GM10266 (cell line): ENCODE measurements around the gene XPO6.

Experiments
- DNase-seq: peaks from one replicate; pipeline ENCODE4 v3.0.0; 2012; ENCODE audit errors: extremely low spot score
- CTCF ChIP-seq: IDR thresholded peaks from 2 replicates; pipeline ENCODE4 v1.5.1; 2012; ENCODE audit warnings: mild to moderate bottlenecking, low read depth; ENCODE audit not compliant: control insufficient read depth, insufficient read depth; ENCODE audit errors: missing control alignments

Gene XPO6

DNA sequence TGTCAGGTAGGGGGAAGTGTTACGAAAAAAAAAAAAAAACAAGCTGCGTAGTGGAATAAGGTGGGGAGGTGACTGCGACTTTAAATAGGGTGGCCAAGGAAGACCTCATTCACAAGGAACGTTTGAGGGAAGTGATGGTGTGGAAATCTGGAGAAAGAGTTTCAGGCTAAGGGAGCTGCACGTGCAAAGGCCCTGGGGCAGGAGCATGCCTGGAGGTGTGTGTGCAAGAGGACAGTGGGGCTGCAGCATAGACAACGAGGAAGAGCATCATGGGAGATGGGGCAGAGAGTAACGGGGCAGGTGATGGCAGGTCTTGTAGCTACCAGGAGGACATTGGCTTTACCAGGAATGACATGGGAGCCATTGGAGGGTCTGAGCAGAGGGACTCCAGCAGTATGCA is 160.3 kb downstream of the XPO6 start:
- no peak for TF ChIP-seq CTCF
- no peak for DNase-seq
